IMR-90 (cell line): ENCODE results near the gene FAM117B. TPM values are rescaled to one million over a fixed set of nuclear protein-coding genes. Genes with fewer than 3 reads are reported as not detected.

ENCODE experiments used
- ATAC-seq: fragments of 200-7000 bp; cut with Tn5 transposase; 2 replicates; pipeline ENCODE4 v1.9.1; 2020; ENCODE audit warnings: low read depth, mild to moderate bottlenecking, moderate library complexity
- BruUV-seq: library from RNA; stranded (reverse); fragments of 400-500 nt; replicated peaks from 2 replicates; lab custom pipeline; 2021; lab: Mats Ljungman, UMichigan
- CTCF ChIA-PET: fragments of 300-600 bp; formaldehyde crosslinking; extraction: SDS; loops from one replicate; lab custom pipeline; 2021; ENCODE audit warnings: antibody characterized with exemption; lab: Yijun Ruan, JAX
- POLR2A ChIA-PET: fragments of 300-600 bp; sonication (Branson Sonifier 250); formaldehyde crosslinking; loops from one replicate; lab custom pipeline; 2022; ENCODE audit warnings: antibody characterized with exemption; ENCODE audit not compliant: unreplicated experiment; lab: Charles Lee
- DNase-seq: peaks from one replicate; pipeline ENCODE4 v3.0.0; 2013
- H2AFZ ChIP-seq: replicated peaks from 2 replicates; pipeline ENCODE3; 2013; ENCODE audit warnings: low read length, mild to moderate bottlenecking; ENCODE audit not compliant: poor library complexity
- H2AK5ac ChIP-seq: 2 replicates; pipeline ENCODE4 v1.6.1; 2013; ENCODE audit warnings: low read depth, low read length, inconsistent platforms
- H2AK9ac ChIP-seq: replicated peaks from 2 replicates; pipeline ENCODE3; 2013; ENCODE audit warnings: mild to moderate bottlenecking, low read depth, low read length, moderate library complexity; ENCODE audit not compliant: poor library complexity
- H2BK120ac ChIP-seq: 2 replicates; pipeline ENCODE4 v1.6.1; 2013; ENCODE audit warnings: low read depth, low read length, inconsistent platforms
- H2BK15ac ChIP-seq: 3 replicates; pipeline ENCODE4 v1.6.1; 2013; ENCODE audit warnings: low read depth, low read length, inconsistent platforms
- H2BK20ac ChIP-seq: 2 replicates; pipeline ENCODE4 v1.6.1; 2013; ENCODE audit warnings: low read depth, mild to moderate bottlenecking, inconsistent platforms, low read length, moderate library complexity
- H2BK5ac ChIP-seq: 2 replicates; pipeline ENCODE4 v1.6.1; 2013; ENCODE audit warnings: mild to moderate bottlenecking, low read depth, low read length, inconsistent platforms; ENCODE audit not compliant: poor library complexity, severe bottlenecking
- H3K14ac ChIP-seq: replicated peaks from 2 replicates; pipeline ENCODE4 v1.6.1; 2013; ENCODE audit warnings: low read depth, low read length, inconsistent platforms
- H3K18ac ChIP-seq: 2 replicates; pipeline ENCODE4 v1.6.1; 2013; ENCODE audit warnings: low read depth, low read length, control low read depth
- H3K23ac ChIP-seq: 2 replicates; pipeline ENCODE4 v1.6.1; 2013; ENCODE audit warnings: low read depth, low read length, inconsistent platforms
- H3K27ac ChIP-seq: 2 replicates; pipeline ENCODE4 v1.5.1; 2013; ENCODE audit warnings: mild to moderate bottlenecking, control low read depth, low read length; ENCODE audit not compliant: insufficient read depth
- H3K27me3 ChIP-seq: 2 replicates; pipeline ENCODE4 v1.6.1; 2013; ENCODE audit warnings: low read length; ENCODE audit not compliant: control insufficient read depth, insufficient read depth
- H3K36me3 ChIP-seq: 2 replicates; pipeline ENCODE4 v1.6.1; 2013; ENCODE audit warnings: low read length, mixed read lengths; ENCODE audit not compliant: control insufficient read depth, insufficient read depth
- H3K4ac ChIP-seq: 2 replicates; pipeline ENCODE4 v1.6.1; 2013; ENCODE audit warnings: low read depth, low read length, inconsistent platforms
- H3K4me1 ChIP-seq: 2 replicates; pipeline ENCODE4 v1.6.1; 2013; ENCODE audit warnings: low read length, mixed read lengths; ENCODE audit not compliant: control insufficient read depth, insufficient read depth
- H3K4me2 ChIP-seq: 2 replicates; pipeline ENCODE4 v1.6.1; 2013; ENCODE audit warnings: low read depth, mild to moderate bottlenecking, control low read depth, low read length, moderate library complexity
- H3K4me3 ChIP-seq: 2 replicates; pipeline ENCODE4 v1.5.1; 2013; ENCODE audit warnings: low read depth, mild to moderate bottlenecking, control low read depth, low read length, moderate library complexity; ENCODE audit not compliant: insufficient read depth
- H3K56ac ChIP-seq: 2 replicates; pipeline ENCODE4 v1.6.1; 2013; ENCODE audit warnings: low read length, inconsistent platforms; ENCODE audit not compliant: insufficient read depth; ENCODE audit errors: extremely low read depth
- H3K79me1 ChIP-seq, 2 experiments: 2 replicates each; pipeline ENCODE4 v1.6.1; 2013; ENCODE audit warnings: low read length in 2 of 2, inconsistent platforms in 1 of 2, low read depth in 1 of 2
- H3K9ac ChIP-seq: 2 replicates; pipeline ENCODE4 v1.6.1; 2013; ENCODE audit warnings: low read depth, low read length, control low read depth
- H3K9me1 ChIP-seq: 2 replicates; pipeline ENCODE4 v1.6.1; 2013; ENCODE audit warnings: low read length, inconsistent platforms; ENCODE audit not compliant: insufficient read depth
- H3K9me3 ChIP-seq: 2 replicates; pipeline ENCODE4 v1.6.1; 2013; ENCODE audit warnings: low read length; ENCODE audit not compliant: control insufficient read depth, insufficient read depth
- H4K20me1 ChIP-seq: 2 replicates; pipeline ENCODE4 v1.6.1; 2013; ENCODE audit warnings: low read length, inconsistent platforms; ENCODE audit not compliant: insufficient read depth
- H4K5ac ChIP-seq: 2 replicates; pipeline ENCODE4 v1.6.1; 2013; ENCODE audit warnings: mild to moderate bottlenecking, low read depth, low read length, control low read depth
- H4K8ac ChIP-seq, 2 experiments: 2 replicates each; pipeline ENCODE4 v1.6.1; 2013; ENCODE audit warnings: low read depth in 2 of 2, low read length in 2 of 2, control low read depth in 1 of 2, inconsistent platforms in 1 of 2
- H4K91ac ChIP-seq: 2 replicates; pipeline ENCODE4 v1.6.1; 2013; ENCODE audit warnings: low read depth, low read length, inconsistent platforms; ENCODE audit not compliant: insufficient read depth
- BHLHE40 ChIP-seq: fragments of 150-350 bp; IDR thresholded peaks from 2 replicates; pipeline ENCODE4 v1.6.1; 2016; ENCODE audit warnings: mild to moderate bottlenecking, low read depth, low read length
- CEBPB ChIP-seq: IDR thresholded peaks from 2 replicates; pipeline ENCODE4 v1.6.1; 2012; ENCODE audit warnings: low read depth, low read length, improper control_type of control experiment
- FOS ChIP-seq: fragments of 150-350 bp; IDR thresholded peaks from 2 replicates; pipeline ENCODE4 v1.6.1; 2016; ENCODE audit warnings: low read depth, low read length
- MAZ ChIP-seq: IDR thresholded peaks from 2 replicates; pipeline ENCODE4 v1.6.1; 2012; ENCODE audit warnings: low read depth, mild to moderate bottlenecking, low read length, improper control_type of control experiment, moderate library complexity, borderline replicate concordance
- NFE2L2 ChIP-seq: fragments of 150-350 bp; IDR thresholded peaks from 2 replicates; pipeline ENCODE4 v1.6.1; 2016; ENCODE audit warnings: low read depth, mild to moderate bottlenecking, low read length
- POLR2A ChIP-seq: IDR thresholded peaks from 2 replicates; pipeline ENCODE4 v1.6.1; 2012; ENCODE audit warnings: mild to moderate bottlenecking, low read depth, low read length
- RAD21 ChIP-seq: IDR thresholded peaks from 2 replicates; pipeline ENCODE4 v1.6.1; 2012; ENCODE audit warnings: low read length, improper control_type of control experiment
- RCOR1 ChIP-seq: IDR thresholded peaks from 2 replicates; pipeline ENCODE4 v1.6.1; 2012; ENCODE audit warnings: mild to moderate bottlenecking, low read length, improper control_type of control experiment; ENCODE audit not compliant: insufficient replicate concordance
- WGBS, 2 experiments: methylation state at CpG; one replicate each; pipeline versions ENCODE4 v1.1.5 to v1.1.7; 2013; ENCODE audit warnings: missing lambda C conversion rate in 2 of 2; ENCODE audit not compliant: insufficient read length in 1 of 2; ENCODE audit errors: extremely low coverage in 2 of 2; 5-methylcytosine and 5-hydroxymethylcytosine counted together
- dilution Hi-C: fragments of 300-500 bp; cut with HindIII; formaldehyde crosslinking; loops from one replicate; pipeline ENCODE4 v1.14.3; 2018; ENCODE audit warnings: low sequenced_read_pairs; ENCODE audit not compliant: unreplicated experiment
- in situ Hi-C: fragments of 300-500 bp; cut with MboI; formaldehyde crosslinking; loops from 3 replicates; pipeline ENCODE4 v1.14.3; 2019; ENCODE audit warnings: low sequenced_read_pairs, inconsistent platforms, mixed read lengths
- intact Hi-C: fragments of 100-400 bp; cut with micrococcal nuclease; formaldehyde crosslinking; loops from 2 replicates; pipeline ENCODE4 v1.10.0; 2022
- polyA plus RNA-seq, 3 experiments: library from polyadenylated mRNA; depleted of rRNA; stranded (reverse); fragments of >200 nt; gene quantifications; 2 replicates each; pipeline ENCODE4 v1.2.3, GENCODE V29; 2012; ENCODE audit warnings: low replicate concordance in 1 of 3
- total RNA-seq: library from RNA; depleted of rRNA; stranded (reverse); fragments of >200 nt; gene quantifications from 2 replicates; pipeline ENCODE4 v1.2.3, GENCODE V29; 2012
- TF ChIP-seq, protein P1 (sequence below): conservative IDR thresholded peaks from 2 replicates; pipeline ENCODE4 v1.5.1; 2012; ENCODE audit warnings: mild to moderate bottlenecking, low read depth, low read length, improper control_type of control experiment
- TF ChIP-seq, protein P2 (sequence below): fragments of 150-350 bp; IDR thresholded peaks from 2 replicates; pipeline ENCODE4 v1.6.1; 2016; ENCODE audit warnings: low read depth, mild to moderate bottlenecking, low read length, moderate library complexity, borderline replicate concordance

Gene FAM117B
- total and polyA plus RNA-seq, 2 of the 4 experiments (the other 2 are of a cell fraction): 0.54 to 0.79 TPM

DNA sequence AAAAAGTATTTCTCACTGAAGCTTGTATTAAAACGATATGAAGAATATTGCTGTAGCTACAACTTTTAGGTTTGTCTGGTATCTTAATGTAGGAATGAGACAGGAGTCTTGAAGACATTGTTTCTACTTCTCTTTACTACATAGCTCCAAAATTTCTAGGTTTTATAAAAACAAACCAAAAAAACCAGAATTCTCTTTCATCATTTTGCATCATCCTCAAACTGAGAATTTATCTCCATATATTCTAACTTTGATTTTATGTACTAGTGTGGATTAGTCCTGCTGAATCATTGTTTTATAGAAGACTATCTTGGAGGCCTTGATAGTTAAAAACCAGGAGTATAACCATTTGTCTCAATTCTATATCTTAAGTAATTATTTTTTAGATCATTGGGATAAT, 136.6 kb downstream of the FAM117B start:
- intact Hi-C loops: no loop called here
- Histone ChIP-seq H4K8ac (no peak overlapping the region), H2AK5ac (no peak overlapping the region), H3K9me3 (no peaks in the 10 kb centered on the region), H3K23ac (no peak overlapping the region), H2AFZ (no peak overlapping the region), H2BK20ac (no peak overlapping the region), H3K4ac (no peak overlapping the region), H3K56ac (no peak overlapping the region), H2AK9ac (no peak overlapping the region), H3K4me1 (0 out of 2 replicates have a peak, but pooled peaks cover 1% of the 10 kb centered on the region), H3K27me3 (no peaks in the 10 kb centered on the region), H3K14ac (no peak overlapping the region), H3K4me3 (no peak overlapping the region), H2BK5ac (no peak overlapping the region), H3K9ac (no peak overlapping the region), H3K18ac (no peak overlapping the region), H4K20me1 (no peaks in the 10 kb centered on the region), H3K27ac (no peak overlapping the region), H4K91ac (no peak overlapping the region), H3K79me1 (no peaks in the 10 kb centered on the region), H2BK120ac (no peak overlapping the region), H3K36me3 (no peaks in the 10 kb centered on the region), H4K5ac (no peak overlapping the region), H3K4me2 (no peak overlapping the region), H2BK15ac (no peak overlapping the region), H3K9me1 (no peaks in the 10 kb centered on the region)
- ATAC-seq: no peak
- ChIA-PET CTCF (interaction anchor here (0.5 to 0.6 kb wide), 2 partner anchors 34 to 1656 kb away, joined by 3 read pairs; no protein-coding TSS in a partner anchor), POLR2A (no interaction called here)
- no CpG with 5 or more reads among the region's 1 CpG for WGBS, 2 experiments
- no TSS peak for BruUV-seq
- TF ChIP-seq NFE2L2: no peak
- no peak for TF ChIP-seq POLR2A
- TF ChIP-seq, protein P1, sequence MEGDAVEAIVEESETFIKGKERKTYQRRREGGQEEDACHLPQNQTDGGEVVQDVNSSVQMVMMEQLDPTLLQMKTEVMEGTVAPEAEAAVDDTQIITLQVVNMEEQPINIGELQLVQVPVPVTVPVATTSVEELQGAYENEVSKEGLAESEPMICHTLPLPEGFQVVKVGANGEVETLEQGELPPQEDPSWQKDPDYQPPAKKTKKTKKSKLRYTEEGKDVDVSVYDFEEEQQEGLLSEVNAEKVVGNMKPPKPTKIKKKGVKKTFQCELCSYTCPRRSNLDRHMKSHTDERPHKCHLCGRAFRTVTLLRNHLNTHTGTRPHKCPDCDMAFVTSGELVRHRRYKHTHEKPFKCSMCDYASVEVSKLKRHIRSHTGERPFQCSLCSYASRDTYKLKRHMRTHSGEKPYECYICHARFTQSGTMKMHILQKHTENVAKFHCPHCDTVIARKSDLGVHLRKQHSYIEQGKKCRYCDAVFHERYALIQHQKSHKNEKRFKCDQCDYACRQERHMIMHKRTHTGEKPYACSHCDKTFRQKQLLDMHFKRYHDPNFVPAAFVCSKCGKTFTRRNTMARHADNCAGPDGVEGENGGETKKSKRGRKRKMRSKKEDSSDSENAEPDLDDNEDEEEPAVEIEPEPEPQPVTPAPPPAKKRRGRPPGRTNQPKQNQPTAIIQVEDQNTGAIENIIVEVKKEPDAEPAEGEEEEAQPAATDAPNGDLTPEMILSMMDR: no peak
- TF ChIP-seq RCOR1: no peak
- TF ChIP-seq FOS: no peak
- no peak for TF ChIP-seq RAD21
- TF ChIP-seq CEBPB: no peak
- TF ChIP-seq, protein P2, sequence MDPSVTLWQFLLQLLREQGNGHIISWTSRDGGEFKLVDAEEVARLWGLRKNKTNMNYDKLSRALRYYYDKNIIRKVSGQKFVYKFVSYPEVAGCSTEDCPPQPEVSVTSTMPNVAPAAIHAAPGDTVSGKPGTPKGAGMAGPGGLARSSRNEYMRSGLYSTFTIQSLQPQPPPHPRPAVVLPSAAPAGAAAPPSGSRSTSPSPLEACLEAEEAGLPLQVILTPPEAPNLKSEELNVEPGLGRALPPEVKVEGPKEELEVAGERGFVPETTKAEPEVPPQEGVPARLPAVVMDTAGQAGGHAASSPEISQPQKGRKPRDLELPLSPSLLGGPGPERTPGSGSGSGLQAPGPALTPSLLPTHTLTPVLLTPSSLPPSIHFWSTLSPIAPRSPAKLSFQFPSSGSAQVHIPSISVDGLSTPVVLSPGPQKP: no peak
- TF ChIP-seq BHLHE40: no peak
- no peak for TF ChIP-seq MAZ
- DNase-seq: no peak
- dilution Hi-C loops: no loop called here
- in situ Hi-C loops: no loop called here
